OCI-M1 (cell line): ENCODE data around the gene RASGEF1C.

ENCODE experiments used
- DNase-seq: peaks from one replicate; lab custom pipeline; 2025; lab: John Stamatoyannopoulos, UW

RASGEF1C gene

GRCh38 chr5:180209137-180209581 lies at the start of gene RASGEF1C:
Gene RASGEF1C, minus strand, starts transcription at chr5:180209211. Its CDS starts 71,159 bp downstream, at chr5:180138052.
- DNase-seq, result peak; percentile 84

DNA sequence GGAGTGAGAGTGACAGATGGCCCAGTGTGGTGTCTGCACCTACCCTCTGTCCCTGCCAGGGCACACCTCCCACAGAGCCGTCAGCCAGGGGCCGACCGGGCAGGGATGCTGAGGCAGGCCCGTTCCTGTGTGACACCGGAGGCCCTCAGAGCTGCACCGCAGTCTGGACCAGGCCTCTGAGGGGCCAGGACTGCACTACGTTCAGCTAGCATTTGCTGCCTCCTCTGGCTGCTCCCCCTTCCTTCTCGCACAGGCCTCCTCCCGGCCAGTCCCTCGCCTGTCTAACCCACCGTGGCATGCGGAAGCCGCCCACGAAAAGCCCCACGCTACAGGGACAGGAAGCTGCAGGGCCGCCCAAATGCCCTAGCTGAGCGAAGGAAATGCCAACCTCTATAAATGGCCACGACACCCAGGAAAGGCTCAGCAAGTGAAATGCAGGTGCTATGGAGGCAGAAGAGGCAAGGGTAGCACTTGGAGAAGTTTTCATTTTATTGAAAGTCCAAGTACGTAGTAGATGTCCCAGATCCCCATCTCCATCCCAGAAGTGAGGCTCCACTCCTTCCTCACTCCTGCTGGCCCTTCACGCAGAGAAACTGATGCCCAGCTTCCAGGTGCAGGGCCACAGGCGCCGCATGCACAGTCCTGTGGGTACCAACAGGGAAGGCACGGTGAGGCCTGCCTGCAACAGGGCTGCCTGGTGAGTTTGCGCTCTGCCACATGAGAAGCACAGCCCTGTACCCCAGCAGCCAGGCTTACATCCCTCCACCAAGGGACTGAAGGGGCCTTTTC lies 44.2 kb upstream of the RASGEF1C start:
- DNase-seq, result no peak

- DNase-seq, result no peak
Observed at GRCh38 chr5:180251887-180252286, 42.9 kb upstream of the RASGEF1C start.

DNA sequence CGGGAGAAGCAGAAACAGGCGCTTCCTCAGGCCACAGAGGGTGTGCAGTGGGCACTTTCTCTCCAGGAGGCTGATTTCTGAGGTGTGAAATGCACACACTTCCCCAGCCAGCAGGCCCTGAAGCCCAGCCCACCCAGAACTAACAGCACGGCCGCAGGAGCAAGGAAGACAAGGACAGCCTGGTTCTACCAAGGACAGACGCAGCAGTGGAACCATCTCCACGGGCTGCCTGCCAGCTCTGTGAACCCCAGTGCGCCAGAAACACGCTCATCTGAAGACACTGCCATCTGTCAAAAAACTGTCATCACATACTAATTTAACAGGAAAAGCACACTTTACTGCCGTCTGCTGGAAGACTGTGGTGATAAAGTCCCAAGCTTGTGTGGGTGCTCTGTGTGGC lies 42.1 kb upstream of the RASGEF1C start:
- no peak for DNase-seq

GRCh38 chr5:180250329-180250728 lies 41.3 kb upstream of the RASGEF1C start:
- no peak for DNase-seq

DNA sequence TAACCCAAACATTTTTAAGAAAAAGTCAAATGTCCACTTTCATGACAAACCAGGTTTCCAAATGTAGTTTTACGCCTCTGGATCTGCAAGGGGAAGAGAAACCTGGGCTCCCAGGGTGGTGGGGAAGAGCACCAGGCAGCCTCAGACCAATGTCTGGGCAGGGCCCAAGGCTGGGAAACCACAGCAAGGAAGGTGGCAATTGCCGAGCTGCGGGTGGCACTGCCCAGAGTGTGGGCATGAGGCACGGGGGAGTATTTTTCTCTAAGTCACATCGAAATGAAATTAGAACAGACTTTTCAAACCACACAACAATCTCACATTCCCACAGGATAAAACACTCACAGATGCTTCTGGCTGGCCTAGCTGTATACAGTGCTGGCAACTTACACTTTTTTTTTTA lies 32.6 kb upstream of the RASGEF1C start:
- no peak for DNase-seq

GRCh38 chr5:180238631-180239030 lies 29.6 kb upstream of the RASGEF1C start:
- no peak for DNase-seq

DNA sequence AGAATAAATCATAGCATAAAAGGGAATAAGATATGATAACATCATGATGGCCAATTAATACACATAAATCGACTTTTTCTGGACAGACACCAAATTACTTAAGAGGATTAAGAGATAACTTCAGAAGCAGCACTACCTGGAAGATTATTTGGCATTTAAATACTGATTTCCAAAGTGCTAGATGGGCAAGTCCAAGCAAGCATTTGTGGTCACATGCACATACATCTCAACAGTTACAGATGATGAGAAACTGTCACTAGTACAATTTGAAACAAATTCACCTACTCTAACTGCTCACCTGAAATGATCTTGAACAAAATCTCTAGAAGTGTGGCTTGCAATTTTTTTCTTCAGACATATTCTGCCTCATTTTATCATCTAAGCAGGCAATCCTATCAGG lies 26.8 kb upstream of the RASGEF1C start:
- DNase-seq, result no peak

DNA sequence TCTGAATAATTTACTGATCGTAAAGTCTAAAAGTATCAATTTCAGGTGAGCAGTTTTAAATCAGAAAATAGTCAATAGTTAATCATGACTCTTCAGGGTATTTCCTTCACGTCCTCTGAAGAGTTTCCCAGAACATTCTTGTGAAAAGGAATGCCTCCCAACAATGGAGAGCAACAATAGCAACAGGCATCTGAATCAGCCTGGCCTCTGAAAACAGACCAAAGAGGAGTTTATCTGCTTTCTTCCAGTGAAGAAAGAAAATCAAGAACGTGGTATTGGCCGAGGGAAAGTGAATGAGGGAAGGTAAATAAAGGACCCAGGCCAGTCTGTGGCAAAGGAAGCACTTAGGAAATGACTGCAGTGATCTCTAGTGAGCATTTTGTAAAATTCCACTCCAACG lies 26.1 kb upstream of the RASGEF1C start:
- no peak for DNase-seq

GRCh38 chr5:180234271-180234670 lies 25.3 kb upstream of the RASGEF1C start:
- DNase-seq, result no peak

- DNase-seq, result no peak
Observed at GRCh38 chr5:180233729-180234128, 24.7 kb upstream of the RASGEF1C start.

DNA sequence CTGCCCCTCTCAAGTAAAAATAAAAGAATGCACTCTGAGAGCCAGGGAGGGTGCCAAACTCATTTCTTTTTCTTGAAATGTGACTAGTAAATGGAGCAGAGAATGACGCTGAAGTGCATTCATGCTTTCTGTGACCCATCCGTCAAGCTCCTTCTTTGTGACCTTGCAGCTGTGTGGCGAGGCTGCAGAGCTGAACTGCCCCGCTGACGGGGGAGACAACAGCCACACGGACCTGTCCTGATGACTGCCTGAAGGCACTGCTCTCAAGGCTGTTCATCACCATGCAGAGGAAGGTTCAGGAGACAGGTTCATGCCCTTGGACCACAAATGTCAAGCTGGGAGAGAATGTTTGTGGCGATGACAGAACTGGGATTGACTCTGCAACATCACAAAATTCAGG lies 21.0 kb upstream of the RASGEF1C start:
- DNase-seq, result no peak

GRCh38 chr5:180222056-180222455 lies 13.0 kb upstream of the RASGEF1C start:
- no peak for DNase-seq

- DNase-seq, result no peak
Observed at GRCh38 chr5:180217797-180218196, 8.8 kb upstream of the RASGEF1C start.

DNA sequence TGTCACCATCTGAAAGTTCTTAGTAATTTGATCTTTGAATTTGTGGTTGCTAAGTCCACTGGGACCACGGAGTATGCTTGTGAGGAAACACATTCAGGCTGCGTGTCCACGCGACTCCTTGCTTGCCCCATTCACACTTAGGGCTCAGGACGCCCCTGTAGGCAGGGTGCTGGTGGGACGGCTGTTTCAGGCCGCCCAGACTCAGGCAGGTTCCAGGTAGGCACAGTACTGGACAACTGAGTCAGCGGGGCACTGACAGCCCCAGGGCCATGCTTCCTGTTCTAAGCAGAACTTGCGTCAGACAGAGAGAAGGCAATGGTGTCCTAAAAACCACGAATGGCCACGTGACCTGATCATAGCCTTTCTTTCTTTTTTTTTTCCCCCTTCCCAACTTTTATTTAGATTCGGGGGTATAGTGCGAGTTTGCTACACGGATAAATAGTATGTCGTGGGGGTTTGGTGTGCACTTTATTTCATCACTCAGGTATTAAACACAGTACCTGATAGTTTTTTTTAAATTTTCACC lies 7.7 kb upstream of the RASGEF1C start:
- DNase-seq, result no peak

GRCh38 chr5:180215783-180216630 lies 7.0 kb upstream of the RASGEF1C start:
- DNase-seq, result no peak

- no peak for DNase-seq
Observed at GRCh38 chr5:180214870-180215770, 6.1 kb upstream of the RASGEF1C start.

DNA sequence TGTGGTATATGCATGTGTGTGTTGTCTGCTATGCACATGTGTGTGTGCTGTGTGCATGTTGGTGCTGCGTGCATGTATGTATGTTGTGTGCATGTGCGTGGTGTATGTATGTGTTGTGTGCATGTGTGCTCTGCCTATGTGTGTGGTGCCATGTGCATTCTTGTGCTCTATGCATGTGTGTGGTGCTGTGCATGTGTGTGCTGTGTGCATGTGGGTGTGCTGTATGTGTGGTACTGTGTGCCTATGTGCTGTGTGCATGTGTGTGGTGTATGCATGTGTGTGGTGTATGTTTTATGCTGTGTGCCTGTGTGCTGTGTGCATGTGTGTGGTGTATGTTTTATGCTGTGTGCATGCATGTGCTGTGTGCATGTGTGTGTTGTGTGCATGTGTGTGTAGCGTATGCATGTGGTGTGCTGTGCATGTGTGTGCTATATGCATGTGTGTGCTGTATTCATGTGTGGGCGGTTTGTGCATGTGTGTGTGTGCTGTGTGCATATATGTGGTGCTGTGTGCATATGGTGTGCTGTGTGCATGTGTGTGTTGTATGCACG lies 4.7 kb upstream of the RASGEF1C start:
- DNase-seq, result no peak

DNA sequence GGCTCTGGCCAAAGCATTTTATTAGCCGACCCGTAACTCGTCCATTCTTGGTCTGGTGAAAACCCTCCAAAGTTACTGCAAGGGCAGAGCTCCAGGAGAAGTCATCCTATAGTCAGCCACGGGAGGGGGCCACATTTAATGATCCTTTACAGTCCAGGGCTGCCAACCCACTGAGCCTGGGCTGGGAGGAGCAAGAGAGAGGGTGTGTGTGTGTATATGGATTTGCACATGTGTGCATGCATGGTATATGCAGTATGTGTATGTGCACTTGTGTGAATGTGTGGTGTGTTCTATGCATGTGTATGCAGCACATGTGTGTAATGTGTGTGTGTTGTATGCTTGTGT lies 4.2 kb upstream of the RASGEF1C start:
- no peak for DNase-seq

- DNase-seq, result no peak
Observed at GRCh38 chr5:180212363-180213255, 3.6 kb upstream of the RASGEF1C start.

GRCh38 chr5:180211761-180212035 lies 2.7 kb upstream of the RASGEF1C start:
- no peak for DNase-seq
